ENCODE data around the gene SLC7A5.
"Not testable (repeated sequence)": the region's sequence is repeated elsewhere in the genome, so short reads cannot be mapped to it uniquely, and the experiment has no call there.

The SLC7A5 gene

GRCh38 chr16:87803385-87803784 is 65.9 kb downstream of the SLC7A5 start:
- no peak for FAIRE-seq
- DNase-seq (ENCODE audit: insufficient read length, low spot score), result no peak

GRCh38 chr16:87802670-87803069 is 66.6 kb downstream of the SLC7A5 start:
- FAIRE-seq (peak; percentile 9), DNase-seq (ENCODE audit: insufficient read length, low spot score) (no peak)

- DNase-seq (ENCODE audit: insufficient read length, low spot score) (no peak), FAIRE-seq (no peak)
Observed at GRCh38 chr16:87801679-87802259, 67.5 kb downstream of the SLC7A5 start.

- DNase-seq (ENCODE audit: insufficient read length, low spot score) (no peak), FAIRE-seq (no peak)
Observed at GRCh38 chr16:87800497-87800896, 68.8 kb downstream of the SLC7A5 start.

GRCh38 chr16:87795336-87795735 is 74.0 kb downstream of the SLC7A5 start:
- FAIRE-seq, result no peak
- DNase-seq (ENCODE audit: insufficient read length, low spot score), result no peak

- peak; percentile 16 for FAIRE-seq
Observed at GRCh38 chr16:87794485-87795078, 74.7 kb downstream of the SLC7A5 start.

GRCh38 chr16:87792205-87792565 is 77.1 kb downstream of the SLC7A5 start:
- no peak for DNase-seq (ENCODE audit: insufficient read length, low spot score)
- no peak for FAIRE-seq

More at GRCh38 chr16:87794485-87795078, 74.7 kb downstream of the SLC7A5 start:
- no peak for DNase-seq (ENCODE audit: insufficient read length, low spot score)

GRCh38 chr16:87791295-87792204 is 77.8 kb downstream of the SLC7A5 start:
- DNase-seq (ENCODE audit: insufficient read length, low spot score) (no peak), FAIRE-seq (no peak)

- DNase-seq (ENCODE audit: insufficient read length, low spot score) (peak; percentile 25), FAIRE-seq (no peak)
Observed at GRCh38 chr16:87790292-87791100, 78.8 kb downstream of the SLC7A5 start.

- DNase-seq (ENCODE audit: insufficient read length, low spot score) (peak; percentile 81), FAIRE-seq (peak; percentile 95)
Observed at GRCh38 chr16:87789437-87790291, 79.6 kb downstream of the SLC7A5 start.

- not testable (repeated sequence) for FAIRE-seq; DNase-seq (ENCODE audit: insufficient read length, low spot score)
Observed at GRCh38 chr16:87788730-87789436, 80.4 kb downstream of the SLC7A5 start.

GRCh38 chr16:87787451-87788091 is 81.7 kb downstream of the SLC7A5 start:
- not testable (repeated sequence) for FAIRE-seq; DNase-seq (ENCODE audit: insufficient read length, low spot score)

GRCh38 chr16:87784812-87785211 is 84.5 kb downstream of the SLC7A5 start:
- peak; percentile 38 for FAIRE-seq
- peak; percentile 40 for DNase-seq (ENCODE audit: insufficient read length, low spot score)

- FAIRE-seq, result no peak
- DNase-seq (ENCODE audit: insufficient read length, low spot score), result no peak
Observed at GRCh38 chr16:87782033-87782432, 87.3 kb downstream of the SLC7A5 start.

- DNase-seq (ENCODE audit: insufficient read length, low spot score), result peak; percentile 43
- FAIRE-seq, result no peak
Observed at GRCh38 chr16:87780385-87780989, 88.8 kb downstream of the SLC7A5 start.
